HG03025 (cell line): ENCODE data around the gene FAM149B1.

Source experiments
- ATAC-seq: cut with Tn5 transposase; IDR thresholded peaks from one replicate; pipeline ENCODE4 v1.9.1; 2021; ENCODE audit warnings: mild to moderate bottlenecking, moderate library complexity; ENCODE audit not compliant: unreplicated experiment, low FRiP score

FAM149B1 gene

GRCh38 chr10:73262880-73263555 is 95.1 kb downstream of the FAM149B1 start:
- no peak for ATAC-seq

- ATAC-seq = no peak
Observed at GRCh38 chr10:73263693-73264347, 95.9 kb downstream of the FAM149B1 start.

GRCh38 chr10:73264423-73264822 is 96.5 kb downstream of the FAM149B1 start:
- no peak for ATAC-seq

- ATAC-seq = no peak
Observed at GRCh38 chr10:73281097-73281496, 113.2 kb downstream of the FAM149B1 start.

GRCh38 chr10:73287441-73287840 is 119.5 kb downstream of the FAM149B1 start:
- no peak for ATAC-seq

GRCh38 chr10:73289958-73290357 is 122.0 kb downstream of the FAM149B1 start:
- no peak for ATAC-seq

- no peak for ATAC-seq
Observed at GRCh38 chr10:73293461-73293860, 125.5 kb downstream of the FAM149B1 start.
